Thoracic aorta (tissue), 2 donors: ENCODE measurements around the gene C1D. TPM values are rescaled to one million over a fixed set of nuclear protein-coding genes. Genes with fewer than 3 reads are reported as not detected.

Source experiments
- ATAC-seq: fragments of 150-250 bp; one replicate; pipeline ENCODE4 v1.8.0; 2017; ENCODE audit warnings: low read depth; ENCODE audit not compliant: insufficient number of reproducible peaks, low FRiP score
- DNase-seq: peaks from one replicate; pipeline ENCODE4 v3.0.0-alpha.2; 2020; ENCODE audit warnings: low spot score
- H3K27ac ChIP-seq, 2 donors: fragments of 200-600 bp; sonication (generic); 1 replicate in 1 of 2; 2 replicates in 1 of 2; pipeline ENCODE4 v1.5.1; 2016; ENCODE audit warnings: mild to moderate bottlenecking in 2 of 2, moderate library complexity in 2 of 2
- H3K27me3 ChIP-seq: fragments of 200-600 bp; sonication (generic); replicated peaks from 2 replicates; pipeline ENCODE4 v1.6.0; 2016; ENCODE audit warnings: mild to moderate bottlenecking; ENCODE audit not compliant: insufficient read depth
- H3K36me3 ChIP-seq: fragments of 200-600 bp; sonication (generic); one replicate; pipeline ENCODE4 v1.5.1; 2016
- H3K4me1 ChIP-seq, 2 donors: fragments of 200-600 bp; sonication (generic); 1 replicate in 1 of 2; 2 replicates in 1 of 2; pipeline versions ENCODE4 v1.5.1 to v1.6.0; 2016; ENCODE audit warnings: low read depth in 2 of 2, mild to moderate bottlenecking in 1 of 2; ENCODE audit not compliant: control insufficient read depth in 1 of 2
- H3K4me3 ChIP-seq: fragments of 200-600 bp; sonication (generic); 2 replicates; pipeline ENCODE4 v1.5.1; 2016; ENCODE audit warnings: mild to moderate bottlenecking
- H3K9me3 ChIP-seq: fragments of 200-600 bp; sonication (generic); 2 replicates; pipeline ENCODE4 v1.5.1; 2016
- CTCF ChIP-seq: fragments of 200-600 bp; sonication (generic); IDR thresholded peaks from one replicate; pipeline ENCODE4 v1.5.1; 2019; ENCODE audit warnings: antibody characterized with exemption
- total RNA-seq, 2 donors: library from RNA; depleted of rRNA; stranded (reverse); fragments of >200 nt; gene quantifications; one replicate each; pipeline versions ENCODE4 v1.1.0 to v1.2.3, GENCODE V29; 2016

C1D gene
- total RNA-seq, 2 donors from 2014 or later, result 11.9 to 12.1 TPM

- no peaks in the 10 kb centered on the region for H3K27me3 ChIP-seq
- H3K4me1 ChIP-seq, result peaks cover 17 to 32% of the 10 kb centered on the region in 2 donors
- ATAC-seq (no peak), DNase-seq (no peak)
- no peak for TF ChIP-seq CTCF
- H3K9me3 ChIP-seq, result no peaks in the 10 kb centered on the region
- no peaks in the 10 kb centered on the region for H3K36me3 ChIP-seq
- no peak overlapping the region for H3K27ac ChIP-seq
- no peak overlapping the region for H3K4me3 ChIP-seq
Observed at GRCh38 chr2:68059784-68060525, 2.8 kb downstream of the C1D start.

- Histone ChIP-seq H3K9me3 (no peaks in the 10 kb centered on the region), H3K27me3 (no peaks in the 10 kb centered on the region), H3K36me3 (no peaks in the 10 kb centered on the region), H3K4me1 (peaks cover 13 to 33% of the 10 kb centered on the region in 2 donors), H3K27ac (no peak overlapping the region), H3K4me3 (no peak overlapping the region)
- DNase-seq, result no peak
- ATAC-seq, result no peak
- no peak for TF ChIP-seq CTCF
Observed at GRCh38 chr2:68057658-68058396, 5.0 kb downstream of the C1D start.

GRCh38 chr2:68052717-68053422 lies 9.9 kb downstream of the C1D start:
- Histone ChIP-seq H3K4me1 (peaks cover 5 to 9% of the 10 kb centered on the region in 2 donors), H3K27me3 (no peaks in the 10 kb centered on the region), H3K4me3 (no peak overlapping the region), H3K36me3 (no peaks in the 10 kb centered on the region), H3K27ac (no peak overlapping the region), H3K9me3 (no peaks in the 10 kb centered on the region)
- ATAC-seq (no peak), DNase-seq (no peak)
- TF ChIP-seq CTCF, result no peak

GRCh38 chr2:68050353-68050752 lies 12.5 kb downstream of the C1D start:
- TF ChIP-seq CTCF, result no peak
- ATAC-seq (no peak), DNase-seq (no peak)
- H3K4me1 ChIP-seq, result peaks cover 5 to 9% of the 10 kb centered on the region in 2 donors
- no peaks in the 10 kb centered on the region for H3K36me3 ChIP-seq
- H3K4me3 ChIP-seq, result no peak overlapping the region
- no peaks in the 10 kb centered on the region for H3K9me3 ChIP-seq
- no peak overlapping the region for H3K27ac ChIP-seq
- H3K27me3 ChIP-seq, result no peaks in the 10 kb centered on the region
